Middle frontal gyrus (tissue), 1 donor: ENCODE data around the gene RASGRP4.
"Not testable (repeated sequence)": the region's sequence is repeated elsewhere in the genome, so short reads cannot be mapped to it uniquely, and the experiment has no call there.

Source experiments
- DNase-seq: peaks from one replicate; pipeline ENCODE4 v3.0.0-alpha.2; 2015; ENCODE audit warnings: low spot score; ENCODE audit errors: extremely low spot score

The RASGRP4 gene, protein sequence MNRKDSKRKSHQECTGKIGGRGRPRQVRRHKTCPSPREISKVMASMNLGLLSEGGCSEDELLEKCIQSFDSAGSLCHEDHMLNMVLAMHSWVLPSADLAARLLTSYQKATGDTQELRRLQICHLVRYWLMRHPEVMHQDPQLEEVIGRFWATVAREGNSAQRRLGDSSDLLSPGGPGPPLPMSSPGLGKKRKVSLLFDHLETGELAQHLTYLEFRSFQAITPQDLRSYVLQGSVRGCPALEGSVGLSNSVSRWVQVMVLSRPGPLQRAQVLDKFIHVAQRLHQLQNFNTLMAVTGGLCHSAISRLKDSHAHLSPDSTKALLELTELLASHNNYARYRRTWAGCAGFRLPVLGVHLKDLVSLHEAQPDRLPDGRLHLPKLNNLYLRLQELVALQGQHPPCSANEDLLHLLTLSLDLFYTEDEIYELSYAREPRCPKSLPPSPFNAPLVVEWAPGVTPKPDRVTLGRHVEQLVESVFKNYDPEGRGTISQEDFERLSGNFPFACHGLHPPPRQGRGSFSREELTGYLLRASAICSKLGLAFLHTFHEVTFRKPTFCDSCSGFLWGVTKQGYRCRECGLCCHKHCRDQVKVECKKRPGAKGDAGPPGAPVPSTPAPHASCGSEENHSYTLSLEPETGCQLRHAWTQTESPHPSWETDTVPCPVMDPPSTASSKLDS

DNA sequence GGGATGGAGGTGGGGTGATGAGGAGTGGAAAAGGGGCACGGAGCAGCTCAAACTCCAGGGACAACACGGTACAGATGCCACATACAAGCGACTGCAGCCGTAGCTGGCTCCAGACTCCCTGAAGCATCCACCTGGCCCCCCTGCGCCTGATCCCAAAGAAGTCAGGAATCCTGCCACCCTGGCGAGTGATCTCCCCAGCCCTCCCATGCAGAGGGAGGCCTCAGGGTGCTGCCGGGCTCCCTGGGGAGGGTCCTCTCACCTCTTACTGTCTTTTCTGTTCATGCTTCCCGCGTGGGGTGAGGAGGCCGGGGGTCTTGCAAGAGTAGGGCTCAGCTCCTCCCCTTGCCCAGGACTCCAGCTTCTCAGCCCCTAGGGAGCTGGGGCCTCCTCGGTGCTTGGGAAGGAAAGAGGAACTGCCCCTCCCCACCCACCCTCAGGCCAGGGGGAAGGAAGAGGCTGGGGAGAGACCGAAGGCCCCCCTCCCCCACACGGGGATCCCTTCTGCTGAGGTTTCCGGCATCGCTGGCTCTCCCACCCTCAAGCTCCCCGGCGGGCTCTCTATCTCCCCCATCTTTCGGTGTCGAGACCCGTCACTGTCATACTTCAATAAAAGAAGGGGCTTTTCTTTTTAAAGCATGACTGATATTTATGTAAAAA lies at the start of gene RASGRP4:
Gene RASGRP4 (minus strand): TSS at position 410 of the 657 bp plus-strand sequence. CDS start 128 bp downstream, at position 282.
- DNase-seq, result no peak

DNA sequence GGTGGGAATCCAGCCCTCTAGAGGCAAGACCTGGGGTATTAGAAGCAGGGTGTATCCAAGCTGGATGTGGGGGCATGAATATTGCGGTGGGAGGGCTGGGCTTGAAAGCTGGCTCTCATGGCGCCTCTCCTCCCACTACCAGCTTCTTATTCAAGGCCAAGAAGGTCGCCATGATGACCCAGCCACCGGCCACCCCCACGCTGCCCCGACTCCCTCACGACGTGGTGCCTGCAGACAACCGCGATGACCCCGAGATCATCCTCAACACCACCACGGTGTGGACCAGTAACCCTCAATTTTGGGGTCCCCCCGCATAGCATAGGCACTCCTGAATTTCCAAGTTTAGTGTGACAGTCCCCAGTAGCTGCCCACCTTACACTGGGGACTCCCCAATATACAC lies 49.2 kb upstream of the RASGRP4 start:
- no peak for DNase-seq

DNA sequence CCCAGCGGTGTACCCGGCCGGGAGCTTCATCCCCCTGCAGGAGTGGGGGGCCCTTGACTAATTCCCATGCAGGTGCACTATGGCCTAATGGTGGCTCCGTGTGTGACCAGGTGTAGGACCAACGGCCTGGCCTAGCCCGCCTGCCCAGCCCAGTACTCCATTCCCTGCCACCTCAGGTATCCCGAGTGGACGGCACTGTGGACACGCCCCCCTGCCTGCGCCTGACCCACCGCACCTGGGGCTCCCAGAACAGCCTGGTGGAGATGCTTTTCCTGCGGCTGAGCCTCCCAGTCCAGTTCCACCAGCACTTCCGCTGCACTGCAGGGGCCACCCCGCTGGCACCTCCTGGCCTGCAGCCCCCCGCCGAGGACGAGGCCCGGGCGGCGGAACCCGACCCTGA lies 47.2 kb upstream of the RASGRP4 start:
- no peak for DNase-seq

DNA sequence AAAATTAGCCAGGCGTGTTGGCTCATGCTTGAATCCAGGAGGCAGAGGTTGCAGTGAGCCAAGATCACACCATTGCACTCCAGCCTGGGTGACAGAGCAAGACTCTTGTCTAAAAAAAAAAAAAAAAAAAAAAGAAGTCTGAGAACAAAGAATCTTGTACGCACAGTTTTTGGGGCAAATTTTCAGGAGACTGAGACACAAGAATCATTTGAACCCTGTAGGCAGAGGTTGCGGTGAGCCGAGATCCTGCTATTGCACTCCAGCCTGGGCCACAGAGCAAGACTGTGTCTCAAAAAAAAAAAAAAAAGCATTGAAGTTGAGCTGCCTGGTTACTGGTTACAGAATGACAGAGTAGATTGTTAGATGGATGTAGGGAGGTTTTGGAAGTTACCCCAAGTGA lies 46.7 kb upstream of the RASGRP4 start:
- not testable (repeated sequence) for DNase-seq

DNA sequence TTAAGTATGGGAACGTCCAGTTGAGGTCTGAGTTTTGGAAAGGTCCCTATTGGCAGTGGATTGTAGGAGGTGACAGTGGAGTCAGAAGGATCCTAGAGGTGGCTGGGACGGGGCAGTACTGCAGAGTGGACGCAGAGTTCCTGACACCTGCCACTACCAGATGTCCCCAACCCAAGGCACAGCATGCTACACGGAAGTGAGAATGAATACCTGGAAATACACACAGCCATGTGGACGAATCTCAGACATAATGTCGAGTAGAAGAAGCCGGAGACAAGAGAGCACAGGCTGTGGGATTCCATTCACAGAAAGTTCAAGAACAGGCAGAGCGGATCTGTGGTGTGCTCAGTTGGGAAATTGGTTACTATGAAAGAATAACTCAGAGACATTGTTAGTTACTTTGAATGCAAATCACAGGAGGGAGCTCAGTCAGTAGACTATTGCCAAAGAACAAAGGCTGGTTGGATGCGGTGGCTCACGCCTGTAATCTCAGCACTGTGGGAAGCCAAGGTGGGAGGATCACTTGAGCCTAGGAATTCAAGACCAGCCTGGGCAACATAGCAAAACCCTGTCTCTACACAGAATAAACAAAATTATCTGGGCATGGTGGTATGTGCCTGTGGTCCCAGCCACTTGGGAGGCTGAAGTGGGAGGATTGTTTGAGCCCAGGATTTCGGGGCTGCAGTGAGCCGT lies 44.9 kb upstream of the RASGRP4 start:
- DNase-seq, result no peak

DNA sequence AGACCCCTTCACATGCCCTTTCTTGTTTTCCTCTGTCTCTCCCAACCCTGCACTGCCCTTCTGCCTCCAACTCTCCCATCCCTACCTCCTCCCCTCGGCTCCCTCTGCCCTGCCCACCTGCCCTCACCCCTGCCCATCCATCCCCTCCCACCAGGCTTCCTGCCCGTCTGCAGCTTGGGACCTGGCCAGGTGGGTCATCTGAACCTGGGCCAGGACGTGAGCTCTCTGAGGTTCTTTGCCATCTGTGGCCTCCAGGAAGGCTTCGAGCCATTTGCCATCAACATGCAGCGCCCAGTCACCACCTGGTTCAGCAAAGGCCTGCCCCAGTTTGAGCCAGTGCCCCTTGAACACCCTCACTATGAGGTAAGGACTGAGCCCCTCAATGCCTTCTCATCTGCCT lies 43.1 kb upstream of the RASGRP4 start:
- no peak for DNase-seq

DNA sequence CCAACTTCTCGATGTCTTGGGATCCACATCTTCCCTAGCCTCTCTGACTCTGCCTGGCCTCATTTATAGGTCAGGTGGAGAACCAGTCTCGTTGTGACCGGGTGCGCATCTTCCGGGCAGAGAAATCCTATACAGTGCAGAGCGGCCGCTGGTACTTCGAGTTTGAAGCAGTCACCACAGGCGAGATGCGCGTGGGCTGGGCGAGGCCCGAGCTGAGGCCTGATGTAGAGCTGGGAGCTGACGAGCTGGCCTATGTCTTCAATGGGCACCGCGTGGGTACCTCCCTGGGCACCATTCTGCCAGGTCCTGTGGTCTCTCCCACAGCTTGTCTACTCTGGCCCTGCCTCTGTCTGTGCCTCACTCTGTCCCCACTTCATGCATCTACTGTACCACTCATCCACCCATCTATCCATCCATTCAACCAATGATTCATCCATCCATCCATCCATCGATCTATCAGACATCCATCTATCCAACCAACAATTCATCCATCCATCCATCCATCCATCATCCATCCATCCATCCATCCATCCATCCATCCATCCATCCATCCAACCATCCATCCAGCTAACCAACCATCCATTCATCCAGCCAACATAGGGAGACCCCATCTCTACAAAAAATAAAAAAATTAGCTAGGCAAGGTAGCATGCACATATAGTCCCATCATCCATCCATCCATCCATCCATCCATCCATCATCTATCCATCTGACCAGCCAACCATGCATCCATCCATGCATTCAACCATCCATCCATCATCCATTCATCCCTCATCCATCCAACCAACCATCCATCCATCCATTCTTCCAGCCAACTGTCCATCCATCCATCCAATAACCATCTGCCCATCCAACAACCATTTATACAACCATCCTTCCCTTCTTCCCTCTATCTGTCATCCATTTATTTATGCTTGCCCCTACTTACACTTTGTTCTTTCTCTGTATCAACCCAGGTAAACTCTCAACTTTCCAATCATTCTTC lies 41.8 kb upstream of the RASGRP4 start:
- DNase-seq, result no peak

DNA sequence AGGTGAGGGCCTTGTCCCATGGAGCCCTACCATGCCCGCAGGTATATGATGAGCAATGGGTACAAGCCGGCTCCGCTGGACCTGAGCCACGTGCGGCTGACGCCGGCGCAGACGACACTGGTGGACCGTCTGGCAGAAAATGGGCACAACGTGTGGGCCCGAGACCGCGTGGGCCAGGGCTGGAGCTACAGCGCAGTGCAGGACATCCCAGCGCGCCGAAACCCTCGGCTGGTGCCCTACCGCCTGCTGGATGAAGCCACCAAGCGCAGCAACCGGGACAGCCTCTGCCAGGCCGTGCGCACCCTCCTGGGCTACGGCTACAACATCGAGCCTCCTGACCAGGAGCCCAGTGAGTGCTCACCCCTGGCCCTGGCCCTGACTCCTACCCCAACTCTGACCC lies 40.0 kb upstream of the RASGRP4 start:
- DNase-seq, result no peak

DNA sequence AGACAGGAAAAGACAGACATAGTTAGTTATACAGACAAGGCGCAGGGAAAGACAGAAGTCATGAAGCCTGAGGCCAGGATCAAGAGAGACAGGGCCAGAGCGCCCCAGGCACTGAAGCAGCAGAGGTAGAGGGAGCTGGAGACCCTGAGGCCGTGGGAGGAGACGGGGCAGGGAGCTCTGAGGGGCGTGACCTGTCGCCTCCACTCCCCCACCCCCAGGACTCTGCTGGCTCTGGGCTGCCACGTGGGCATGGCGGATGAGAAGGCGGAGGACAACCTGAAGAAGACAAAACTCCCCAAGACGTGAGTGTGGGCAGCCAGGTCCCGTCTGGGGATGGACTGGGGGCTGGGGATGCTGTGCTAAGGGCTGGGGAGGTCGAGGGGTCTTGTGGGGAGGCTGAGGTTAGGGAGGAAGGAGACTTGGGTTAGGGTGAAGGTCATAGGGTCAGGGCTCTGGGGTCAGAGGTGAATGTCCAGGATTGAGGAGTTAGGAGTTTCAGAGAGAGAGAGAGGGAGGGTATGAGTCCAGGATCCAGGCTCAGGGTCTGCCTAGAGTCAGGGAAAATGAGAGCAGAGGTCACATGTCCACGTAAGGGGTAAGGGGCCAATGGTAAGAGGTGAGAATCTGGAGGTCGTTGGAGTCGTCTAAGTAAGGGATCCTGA lies 38.5 kb upstream of the RASGRP4 start:
- DNase-seq, result no peak

DNA sequence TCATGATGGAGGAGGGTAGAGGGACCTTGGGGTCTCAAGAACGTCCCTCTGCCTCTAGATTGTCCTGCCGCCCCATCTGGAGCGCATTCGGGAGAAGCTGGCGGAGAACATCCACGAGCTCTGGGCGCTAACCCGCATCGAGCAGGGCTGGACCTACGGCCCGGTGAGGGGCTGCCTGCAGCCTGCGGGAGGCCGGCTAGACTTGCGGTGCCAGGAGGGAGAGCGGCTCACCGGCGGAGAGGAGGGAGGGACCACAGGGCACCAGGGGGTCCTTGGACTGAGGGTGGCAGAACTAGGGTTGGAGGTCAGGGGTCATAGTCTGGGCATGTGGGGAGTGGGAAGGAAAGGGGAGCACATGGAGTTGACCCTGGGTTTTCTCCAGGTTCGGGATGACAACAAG lies 37.3 kb upstream of the RASGRP4 start:
- DNase-seq, result no peak

DNA sequence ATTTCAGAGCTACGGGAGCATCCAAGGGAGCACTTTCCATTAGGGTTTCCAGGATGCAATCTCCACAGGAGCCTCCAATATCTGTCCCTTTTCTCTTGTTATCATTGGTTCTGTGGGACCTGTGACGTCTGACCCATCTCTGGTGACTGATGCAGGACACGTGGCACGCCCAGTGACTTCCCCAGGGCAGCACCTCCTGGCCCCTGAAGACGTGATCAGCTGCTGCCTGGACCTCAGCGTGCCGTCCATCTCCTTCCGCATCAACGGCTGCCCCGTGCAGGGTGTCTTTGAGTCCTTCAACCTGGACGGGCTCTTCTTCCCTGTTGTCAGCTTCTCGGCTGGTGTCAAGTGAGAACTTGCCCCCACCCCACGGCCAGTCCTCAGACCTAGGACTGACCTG lies 33.0 kb upstream of the RASGRP4 start:
- DNase-seq, result no peak

DNA sequence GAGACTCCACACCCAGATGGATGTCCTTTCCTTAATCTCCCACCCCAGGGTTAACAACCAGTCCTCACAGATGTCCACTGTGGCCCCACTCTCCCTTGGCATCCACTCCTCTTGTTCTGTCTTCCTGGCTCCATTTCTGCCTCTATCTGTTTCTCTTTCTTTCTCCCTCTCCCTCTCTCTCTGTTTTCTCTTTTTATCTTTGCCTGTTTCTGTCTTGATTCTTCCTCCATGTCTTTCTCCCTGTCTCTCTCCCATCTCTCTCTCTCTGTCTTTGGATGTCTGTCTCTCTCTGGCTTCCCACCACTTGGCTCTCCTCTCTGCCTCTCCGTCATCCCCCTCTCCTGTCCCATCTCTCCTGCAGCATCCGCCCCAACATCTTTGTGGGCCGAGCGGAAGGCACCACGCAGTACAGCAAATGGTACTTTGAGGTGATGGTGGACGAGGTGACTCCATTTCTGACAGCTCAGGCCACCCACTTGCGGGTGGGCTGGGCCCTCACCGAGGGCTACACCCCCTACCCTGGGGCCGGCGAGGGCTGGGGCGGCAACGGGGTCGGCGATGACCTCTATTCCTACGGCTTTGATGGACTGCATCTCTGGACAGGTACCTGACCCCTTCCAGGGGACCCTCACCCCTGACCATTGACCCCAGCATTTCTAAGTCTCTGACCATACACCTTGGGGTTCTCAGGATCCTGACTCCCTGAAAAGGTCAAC lies 31.8 kb upstream of the RASGRP4 start:
- DNase-seq, result no peak

DNA sequence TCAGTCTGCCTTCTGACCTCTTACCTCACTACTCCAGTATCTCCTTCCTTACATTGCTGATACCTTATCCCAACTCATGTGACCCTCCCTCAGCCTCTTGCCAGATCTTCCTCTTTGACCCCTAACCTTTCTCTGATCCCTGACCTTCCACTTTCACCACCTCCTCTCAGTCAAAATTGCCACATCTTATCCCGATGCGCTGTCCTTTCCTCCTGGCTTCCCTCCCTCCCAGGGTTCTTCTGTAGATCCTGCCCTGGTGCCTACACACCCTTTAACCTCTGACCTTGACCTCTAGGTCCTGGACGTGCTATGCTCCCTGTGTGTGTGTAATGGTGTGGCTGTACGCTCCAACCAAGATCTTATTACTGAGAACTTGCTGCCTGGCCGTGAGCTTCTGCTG lies 31.2 kb upstream of the RASGRP4 start:
- no peak for DNase-seq

DNA sequence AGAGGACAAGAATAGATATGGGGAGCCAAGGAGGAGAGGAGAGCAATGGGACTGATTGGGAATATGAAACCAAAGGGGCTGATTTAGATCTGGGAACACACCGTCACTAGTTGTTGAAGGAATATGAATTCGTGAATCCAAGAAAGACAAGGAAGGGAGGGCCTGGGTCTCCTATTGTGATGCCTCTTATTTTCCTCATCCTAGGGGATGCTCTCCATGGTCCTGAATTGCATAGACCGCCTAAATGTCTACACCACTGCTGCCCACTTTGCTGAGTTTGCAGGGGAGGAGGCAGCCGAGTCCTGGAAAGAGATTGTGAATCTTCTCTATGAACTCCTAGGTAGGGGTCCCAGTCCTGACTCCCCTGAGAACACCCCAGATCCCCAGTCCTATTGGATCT lies 29.0 kb upstream of the RASGRP4 start:
- DNase-seq, result no peak

DNA sequence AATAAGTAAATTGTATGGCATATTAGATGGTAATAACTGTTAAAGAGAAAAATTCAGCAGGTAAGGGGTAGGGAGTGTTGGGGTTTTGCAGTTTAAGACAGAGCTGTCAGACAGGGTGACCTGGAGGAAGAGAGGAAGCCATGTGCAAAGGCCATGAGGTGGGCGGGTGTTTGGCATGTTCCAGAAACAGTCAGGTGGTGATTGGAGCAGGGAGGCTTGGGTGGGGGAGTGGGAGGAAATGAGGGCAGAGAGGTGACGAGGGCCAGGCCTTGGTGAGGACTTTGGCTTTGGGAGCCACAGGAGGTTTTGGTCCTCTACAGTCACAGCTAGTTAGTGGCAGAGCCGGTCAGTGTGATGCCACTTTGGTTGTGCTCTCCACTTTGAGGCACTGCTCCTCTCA lies 27.6 kb upstream of the RASGRP4 start:
- DNase-seq, result no peak

DNA sequence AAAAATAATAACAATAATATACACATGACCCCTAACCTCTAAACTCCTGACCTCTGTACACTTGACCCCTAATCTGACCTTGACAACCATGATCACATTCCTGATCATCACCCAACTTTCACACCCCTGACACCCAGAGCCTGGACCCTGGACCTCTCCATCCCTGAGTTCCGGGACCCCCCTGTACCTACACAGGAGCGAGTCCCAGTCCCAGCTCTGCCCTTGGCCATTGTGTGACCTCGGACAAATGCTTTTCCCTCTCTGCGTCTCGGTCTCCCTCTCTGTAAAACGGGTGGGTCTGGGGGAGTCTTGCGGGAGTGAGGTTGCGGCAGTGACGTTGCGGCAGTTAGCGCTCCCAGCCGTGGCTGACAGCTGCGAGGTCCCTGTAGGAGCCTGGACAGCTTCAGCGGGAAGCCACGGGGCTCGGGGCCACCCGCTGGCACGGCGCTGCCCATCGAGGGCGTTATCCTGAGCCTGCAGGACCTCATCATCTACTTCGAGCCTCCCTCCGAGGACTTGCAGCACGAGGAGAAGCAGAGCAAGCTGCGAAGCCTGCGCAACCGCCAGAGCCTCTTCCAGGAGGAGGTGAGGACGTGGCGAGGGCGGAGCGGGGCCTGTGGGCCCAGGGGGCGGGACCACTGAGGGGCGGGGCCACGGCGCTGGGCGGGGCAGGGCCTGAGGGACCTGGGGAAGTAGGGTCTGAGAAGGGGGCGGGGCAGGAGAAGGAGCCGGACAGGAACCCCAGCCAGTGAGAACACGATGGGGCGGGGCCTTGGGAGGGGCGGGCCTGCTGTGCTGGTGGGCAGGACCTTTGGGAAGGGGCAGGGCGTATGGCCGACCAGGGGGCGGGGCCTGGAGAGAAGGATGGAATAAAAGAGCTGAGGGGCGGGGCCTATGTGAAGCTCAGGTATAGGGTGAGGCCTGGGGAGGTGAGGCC lies 26.7 kb upstream of the RASGRP4 start:
- no peak for DNase-seq

DNA sequence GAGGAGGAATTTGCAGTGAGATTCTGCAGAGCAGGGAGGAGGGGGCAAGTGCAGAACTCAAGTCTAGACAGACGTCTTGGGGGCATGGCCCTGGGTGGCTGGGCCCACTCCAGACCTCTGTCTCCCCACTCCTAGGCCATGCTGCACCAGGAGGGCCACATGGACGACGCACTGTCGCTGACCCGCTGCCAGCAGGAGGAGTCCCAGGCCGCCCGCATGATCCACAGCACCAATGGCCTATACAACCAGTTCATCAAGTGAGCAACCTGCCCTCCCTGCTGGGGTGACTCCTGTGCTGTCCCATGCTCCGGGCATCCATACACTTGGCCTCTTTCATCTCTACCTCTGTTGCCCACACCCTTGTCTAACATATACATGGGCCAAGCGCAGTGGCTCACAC lies 25.6 kb upstream of the RASGRP4 start:
- no peak for DNase-seq

DNA sequence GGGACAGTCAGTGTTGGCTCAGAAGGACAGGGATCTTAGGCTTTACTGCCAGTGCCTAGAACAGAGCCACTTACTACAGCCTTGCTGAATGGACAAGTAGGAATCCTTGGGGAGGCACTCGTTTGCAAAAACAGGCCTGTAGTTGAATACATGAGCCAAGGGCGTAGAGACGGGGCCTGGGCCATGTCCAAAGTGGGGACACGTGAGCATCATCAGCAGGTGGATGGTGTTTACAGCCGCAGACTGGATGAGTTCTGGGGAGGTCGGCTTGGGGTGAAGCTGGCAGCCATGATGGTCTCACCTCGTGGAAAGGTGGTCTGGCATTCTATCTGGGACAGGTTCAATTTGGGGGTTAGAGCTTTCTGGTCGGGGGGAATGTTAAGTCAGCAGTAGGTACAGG lies 25.0 kb upstream of the RASGRP4 start:
- no peak for DNase-seq
